Keratinocyte (primary cell): ENCODE results near the gene RPS8. TPM values are rescaled to one million over a fixed set of nuclear protein-coding genes. Genes with fewer than 3 reads are reported as not detected.
"Not testable (repeated sequence)": the region's sequence is repeated elsewhere in the genome, so short reads cannot be mapped to it uniquely, and the experiment has no call there.

Experiments used
- DNase-seq: peaks from one replicate; pipeline ENCODE4 v3.0.0-alpha.2; 2011; ENCODE audit warnings: low read depth, missing footprints, low spot score
- FAIRE-seq: peaks from 2 replicates; lab custom pipeline; 2011; peaks lifted over from hg19 to GRCh38; lab: Jason Lieb, UNC
- H2AFZ ChIP-seq: 2 replicates; pipeline ENCODE4 v1.6.0; 2012; ENCODE audit warnings: low read length, control low read depth, inconsistent platforms; ENCODE audit not compliant: control insufficient read depth
- H3K27ac ChIP-seq: 2 replicates; pipeline ENCODE4 v1.5.1; 2011; ENCODE audit warnings: low read length; ENCODE audit not compliant: control insufficient read depth, insufficient read depth
- H3K27me3 ChIP-seq: 3 replicates; pipeline ENCODE4 v1.6.0; 2011; ENCODE audit warnings: low read length; ENCODE audit not compliant: control insufficient read depth, insufficient read depth; ENCODE audit errors: extremely low read depth
- H3K36me3 ChIP-seq, 2 experiments: 2 replicates in 1 of 2; 3 replicates in 1 of 2; pipeline ENCODE4 v1.5.1; 2011; ENCODE audit warnings: low read length in 2 of 2, mild to moderate bottlenecking in 1 of 2; ENCODE audit not compliant: control insufficient read depth in 2 of 2, insufficient read depth in 2 of 2; ENCODE audit errors: extremely low read depth in 1 of 2
- H3K4me1 ChIP-seq: 3 replicates; pipeline ENCODE4 v1.5.1; 2011; ENCODE audit warnings: low read length; ENCODE audit not compliant: control insufficient read depth, insufficient read depth; ENCODE audit errors: extremely low read depth
- H3K4me2 ChIP-seq: 3 replicates; pipeline ENCODE4 v1.6.0; 2011; ENCODE audit warnings: low read depth, low read length; ENCODE audit not compliant: control insufficient read depth, insufficient read depth; ENCODE audit errors: extremely low read depth
- H3K4me3 ChIP-seq, 3 experiments: fragments of 200-600 bp in 1 of 3; sonication (generic) in 1 of 3; 2 replicates in 2 of 3; 3 replicates in 1 of 3; pipeline ENCODE4 v1.5.1; 2011 to 2016; ENCODE audit warnings: low read length in 3 of 3, mild to moderate bottlenecking in 3 of 3, control low read depth in 2 of 3, inconsistent platforms in 1 of 3, low read depth in 1 of 3, mixed read lengths in 1 of 3, mixed run types in 1 of 3, moderate library complexity in 1 of 3; ENCODE audit not compliant: control insufficient read depth in 2 of 3, insufficient read depth in 2 of 3; ENCODE audit errors: extremely low read depth in 1 of 3
- H3K79me2 ChIP-seq: 2 replicates; pipeline ENCODE4 v1.6.0; 2012; ENCODE audit warnings: low read length; ENCODE audit not compliant: control insufficient read depth, insufficient read depth
- H3K9ac ChIP-seq: 3 replicates; pipeline ENCODE4 v1.6.0; 2011; ENCODE audit warnings: low read length; ENCODE audit not compliant: control insufficient read depth, insufficient read depth; ENCODE audit errors: extremely low read depth
- H3K9me1 ChIP-seq: 3 replicates; pipeline ENCODE4 v1.6.0; 2011; ENCODE audit warnings: low read length; ENCODE audit not compliant: control insufficient read depth, insufficient read depth; ENCODE audit errors: extremely low read depth
- H3K9me3 ChIP-seq: 2 replicates; pipeline ENCODE4 v1.5.1; 2012; ENCODE audit warnings: low read depth, low read length; ENCODE audit not compliant: control insufficient read depth
- H4K20me1 ChIP-seq: 3 replicates; pipeline ENCODE4 v1.6.0; 2011; ENCODE audit warnings: low read length; ENCODE audit not compliant: control insufficient read depth, insufficient read depth; ENCODE audit errors: extremely low read depth
- EZH2 ChIP-seq: IDR thresholded peaks from one replicate; pipeline ENCODE4 v1.6.1; 2012; ENCODE audit warnings: inconsistent platforms, mild to moderate bottlenecking, low read length, moderate library complexity
- dilution Hi-C: fragments of 300-500 bp; cut with MboI; formaldehyde crosslinking; loops from one replicate; pipeline ENCODE4 v1.7.0; 2020; ENCODE audit warnings: low sequenced_read_pairs; ENCODE audit not compliant: extremely low pct_ligation_motif_present
- polyA plus RNA-seq, 5 experiments: library from polyadenylated mRNA; depleted of rRNA in 3 of 5; stranded (reverse) in 3 of 5; stranded (forward) in 1 of 5; unstranded in 1 of 5; fragments of >200 nt; gene quantifications; 1 replicate in 1 of 5; 2 replicates in 3 of 5; 3 replicates in 1 of 5; pipeline versions ENCODE4 v1.2.1 to v1.2.3, GENCODE V29; 2011 to 2012; ENCODE audit warnings: missing spikeins in 2 of 5, low read depth in 1 of 5, low replicate concordance in 1 of 5
- TF ChIP-seq, protein P1 (sequence below), 3 experiments: IDR thresholded peaks in 1 of 3; conservative IDR thresholded peaks in 1 of 3; optimal IDR thresholded peaks in 1 of 3; 2 replicates in 2 of 3; 3 replicates in 1 of 3; pipeline versions ENCODE3 to v1.5.1; 2011; ENCODE audit warnings: low read length in 3 of 3, mild to moderate bottlenecking in 3 of 3, moderate library complexity in 2 of 3, control low read depth in 1 of 3, inconsistent platforms in 1 of 3; ENCODE audit not compliant: insufficient read depth in 2 of 3; ENCODE audit errors: extremely low read depth in 1 of 3

Gene RPS8
- polyA plus RNA-seq, 1 donor (not counting 4 experiments of a cell fraction or from before 2014, with no cell fraction given) = 2,149 TPM

DNA sequence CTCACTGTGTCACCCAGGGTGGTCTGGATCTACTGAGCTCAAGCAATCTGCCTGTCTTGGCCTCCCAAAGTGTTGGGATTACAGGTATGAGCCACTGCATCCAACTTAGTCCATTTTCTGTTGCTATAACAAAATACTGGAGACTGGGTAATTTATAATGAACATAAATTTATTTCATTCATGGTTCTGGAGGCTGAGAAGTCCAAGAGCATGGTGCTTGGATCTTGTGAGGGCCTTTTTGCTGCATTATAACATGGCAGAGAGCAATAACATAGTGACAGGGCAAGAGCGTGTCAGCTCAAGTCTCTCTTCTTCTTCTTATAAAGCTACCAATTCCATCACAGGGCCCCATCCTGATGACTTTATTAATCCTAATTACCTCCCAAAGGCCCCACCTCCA is 39.3 kb upstream of the RPS8 start:
- no peak for DNase-seq
- Histone ChIP-seq H3K27ac (no peak overlapping the region), H3K4me2 (no peak overlapping the region), H4K20me1 (no peaks in the 10 kb centered on the region), H3K36me3 (no peaks in the 10 kb centered on the region), H3K4me1 (peaks cover 8% of the 10 kb centered on the region), H3K9me1 (peaks cover 2% of the 10 kb centered on the region), H3K27me3 (no peaks in the 10 kb centered on the region), H3K4me3 (no peak overlapping the region), H3K9ac (no peak overlapping the region), H2AFZ (no peak overlapping the region), H3K79me2 (peaks cover 13% of the 10 kb centered on the region), H3K9me3 (no peaks in the 10 kb centered on the region)
- dilution Hi-C loops = no loop called here
- no peak for FAIRE-seq
- TF ChIP-seq, protein P1, sequence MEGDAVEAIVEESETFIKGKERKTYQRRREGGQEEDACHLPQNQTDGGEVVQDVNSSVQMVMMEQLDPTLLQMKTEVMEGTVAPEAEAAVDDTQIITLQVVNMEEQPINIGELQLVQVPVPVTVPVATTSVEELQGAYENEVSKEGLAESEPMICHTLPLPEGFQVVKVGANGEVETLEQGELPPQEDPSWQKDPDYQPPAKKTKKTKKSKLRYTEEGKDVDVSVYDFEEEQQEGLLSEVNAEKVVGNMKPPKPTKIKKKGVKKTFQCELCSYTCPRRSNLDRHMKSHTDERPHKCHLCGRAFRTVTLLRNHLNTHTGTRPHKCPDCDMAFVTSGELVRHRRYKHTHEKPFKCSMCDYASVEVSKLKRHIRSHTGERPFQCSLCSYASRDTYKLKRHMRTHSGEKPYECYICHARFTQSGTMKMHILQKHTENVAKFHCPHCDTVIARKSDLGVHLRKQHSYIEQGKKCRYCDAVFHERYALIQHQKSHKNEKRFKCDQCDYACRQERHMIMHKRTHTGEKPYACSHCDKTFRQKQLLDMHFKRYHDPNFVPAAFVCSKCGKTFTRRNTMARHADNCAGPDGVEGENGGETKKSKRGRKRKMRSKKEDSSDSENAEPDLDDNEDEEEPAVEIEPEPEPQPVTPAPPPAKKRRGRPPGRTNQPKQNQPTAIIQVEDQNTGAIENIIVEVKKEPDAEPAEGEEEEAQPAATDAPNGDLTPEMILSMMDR (optimal IDR thresholded peaks at IDR 0.05 in 1 of 3, IDR thresholded peaks at IDR 0.05 in 1 of 3, conservative IDR thresholded peaks at IDR 0.05 in 1 of 3; ENCODE audit: extremely low read depth in 1 of 3, insufficient read depth in 2 of 3, low read length in 3 of 3) = no peak
- no peak for TF ChIP-seq EZH2

DNA sequence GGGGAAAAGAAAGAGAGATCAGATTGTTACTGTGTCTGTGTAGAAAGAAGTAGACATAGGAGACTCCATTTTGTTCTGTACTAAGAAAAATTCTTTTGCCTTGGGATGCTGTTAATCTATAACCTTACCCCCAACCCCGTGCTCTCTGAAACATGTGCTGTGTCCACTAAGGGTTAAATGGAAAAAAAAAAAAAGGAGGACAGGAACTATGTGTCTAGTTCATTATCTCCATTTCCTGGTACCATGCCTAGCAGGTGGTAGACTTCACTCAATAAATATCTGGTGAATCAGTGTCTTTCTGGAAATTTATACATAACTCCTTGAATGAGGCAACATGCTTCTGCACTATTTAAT is 36.4 kb upstream of the RPS8 start:
- Histone ChIP-seq H3K9ac (peak overlapping the region; percentile 84), H2AFZ (peak overlapping the region; percentile 96)

More for the DNA sequence above, 36.4 kb upstream of the RPS8 start:
- Histone ChIP-seq H3K79me2 (peaks cover 30% of the 10 kb centered on the region), H3K36me3 (peaks cover 0 to 13% of the 10 kb centered on the region in 2 experiments), H3K4me3 (peak overlapping the region; percentile 57 to 95 (median 94)), H3K4me2 (peak overlapping the region; percentile 97), H3K27ac (peak overlapping the region; percentile 67)
- dilution Hi-C loops, H4K20me1 ChIP-seq, DNase-seq, H3K9me3 ChIP-seq, H3K9me1 ChIP-seq, H3K27me3 ChIP-seq, FAIRE-seq, H3K4me1 ChIP-seq: not testable (repeated sequence)
